GM15510 (cell line): ENCODE measurements around the gene ABR.

ENCODE experiments used
- POLR2A ChIP-seq: IDR thresholded peaks from 3 replicates; pipeline ENCODE4 v1.6.1; 2011; ENCODE audit warnings: borderline replicate concordance; ENCODE audit not compliant: insufficient read length; ENCODE audit errors: extremely low read depth

ABR gene

DNA sequence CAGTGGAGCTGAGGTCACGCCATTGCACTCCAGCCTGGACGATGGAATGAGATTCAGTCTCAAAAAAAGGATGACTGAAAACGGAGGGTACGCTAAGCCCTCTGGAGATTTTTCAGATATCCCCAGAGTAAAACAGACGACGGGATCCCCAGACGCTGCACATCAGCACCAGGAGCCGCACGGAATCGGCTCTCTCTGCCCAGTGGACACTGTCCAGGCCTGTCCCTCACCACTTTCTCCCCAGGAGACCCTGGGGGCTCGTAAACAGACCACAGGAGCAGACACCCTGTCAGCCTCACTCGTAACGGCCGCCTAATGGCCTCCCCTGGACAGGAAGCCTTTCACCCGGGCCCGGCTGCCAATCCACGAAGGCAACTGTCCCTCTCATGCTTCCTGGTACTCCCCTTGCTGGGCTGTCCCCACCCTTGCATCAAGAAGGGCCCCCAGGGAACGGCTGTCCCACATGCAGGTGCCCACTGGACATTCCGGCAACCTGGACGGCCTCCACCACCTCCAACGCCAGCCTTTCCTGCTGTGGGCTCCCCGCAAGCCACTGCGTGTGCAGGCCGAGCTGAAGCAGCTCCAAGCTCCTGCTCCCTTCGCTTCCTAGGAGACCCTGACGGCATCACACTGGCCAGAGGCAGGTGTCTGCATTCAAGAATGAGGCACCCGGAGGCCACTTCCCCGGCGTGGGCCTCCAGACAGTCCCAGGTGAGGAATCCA lies 108.5 kb downstream of the ABR start:
- no peak for TF ChIP-seq POLR2A

- TF ChIP-seq POLR2A, result no peak
Measured at GRCh38 chr17:1070411-1070810, 109.4 kb downstream of the ABR start.

DNA sequence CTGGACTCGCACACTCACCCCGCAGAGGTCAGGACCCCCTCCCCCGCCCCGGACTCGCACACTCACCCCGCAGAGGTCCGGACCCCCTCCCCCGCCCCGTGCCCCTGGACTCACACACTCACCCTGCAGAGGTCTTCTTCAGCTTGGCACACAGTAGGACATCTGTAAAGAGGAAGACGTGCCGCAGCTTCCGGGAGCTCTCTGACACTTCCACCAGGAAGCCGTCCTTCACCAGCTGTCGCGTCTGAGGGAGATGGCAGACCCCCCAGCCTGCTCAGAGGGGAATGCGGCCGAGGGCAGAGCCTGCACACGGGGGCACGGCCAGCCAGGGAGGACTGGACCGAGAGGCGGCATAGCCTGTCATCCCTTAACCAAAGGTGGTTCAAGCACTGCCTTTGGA lies 109.9 kb downstream of the ABR start:
- no peak for TF ChIP-seq POLR2A

- TF ChIP-seq POLR2A, result no peak
Measured at GRCh38 chr17:1068356-1068755, 111.4 kb downstream of the ABR start.

GRCh38 chr17:1067282-1067956 lies 112.4 kb downstream of the ABR start:
- TF ChIP-seq POLR2A, result no peak

- no peak for TF ChIP-seq POLR2A
Measured at GRCh38 chr17:1060991-1061390, 118.8 kb downstream of the ABR start.

- TF ChIP-seq POLR2A, result no peak
Measured at GRCh38 chr17:1059131-1059795, 120.5 kb downstream of the ABR start.

DNA sequence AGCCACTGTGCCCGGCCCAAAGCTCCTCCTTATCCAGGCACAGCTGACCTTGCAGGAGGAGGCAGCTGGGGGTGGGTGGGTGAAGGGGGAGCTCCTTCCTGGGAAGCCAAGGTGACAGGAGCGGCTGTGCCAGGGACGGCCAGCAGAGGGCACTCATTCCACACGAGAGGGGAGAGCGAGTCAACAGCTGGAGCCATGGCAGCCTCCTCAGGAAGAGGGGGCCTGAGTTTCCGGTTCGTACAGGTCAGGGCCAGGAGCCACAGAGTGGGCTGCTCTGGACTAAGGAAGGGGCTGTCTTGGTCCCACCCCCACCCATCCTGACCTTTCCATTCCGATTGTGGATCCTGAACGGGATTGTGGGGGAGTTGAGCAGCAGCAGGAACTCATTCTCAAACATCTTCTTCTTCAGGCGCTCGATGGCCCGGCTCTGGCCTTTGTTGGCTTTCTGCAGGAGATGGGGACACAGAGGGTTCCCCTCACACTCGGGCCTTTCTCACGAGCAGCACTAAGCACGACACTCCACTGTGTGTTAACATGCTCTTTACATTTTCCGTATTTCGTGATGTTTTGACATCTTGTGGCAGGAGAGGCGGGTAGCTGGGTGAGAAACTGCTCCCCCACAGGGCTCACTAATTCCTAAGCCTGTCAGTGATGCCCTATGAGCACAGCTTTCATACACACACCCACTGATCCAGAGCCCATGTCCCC lies 121.2 kb downstream of the ABR start:
- TF ChIP-seq POLR2A, result no peak

- no peak for TF ChIP-seq POLR2A
Measured at GRCh38 chr17:1056761-1057160, 123.0 kb downstream of the ABR start.

DNA sequence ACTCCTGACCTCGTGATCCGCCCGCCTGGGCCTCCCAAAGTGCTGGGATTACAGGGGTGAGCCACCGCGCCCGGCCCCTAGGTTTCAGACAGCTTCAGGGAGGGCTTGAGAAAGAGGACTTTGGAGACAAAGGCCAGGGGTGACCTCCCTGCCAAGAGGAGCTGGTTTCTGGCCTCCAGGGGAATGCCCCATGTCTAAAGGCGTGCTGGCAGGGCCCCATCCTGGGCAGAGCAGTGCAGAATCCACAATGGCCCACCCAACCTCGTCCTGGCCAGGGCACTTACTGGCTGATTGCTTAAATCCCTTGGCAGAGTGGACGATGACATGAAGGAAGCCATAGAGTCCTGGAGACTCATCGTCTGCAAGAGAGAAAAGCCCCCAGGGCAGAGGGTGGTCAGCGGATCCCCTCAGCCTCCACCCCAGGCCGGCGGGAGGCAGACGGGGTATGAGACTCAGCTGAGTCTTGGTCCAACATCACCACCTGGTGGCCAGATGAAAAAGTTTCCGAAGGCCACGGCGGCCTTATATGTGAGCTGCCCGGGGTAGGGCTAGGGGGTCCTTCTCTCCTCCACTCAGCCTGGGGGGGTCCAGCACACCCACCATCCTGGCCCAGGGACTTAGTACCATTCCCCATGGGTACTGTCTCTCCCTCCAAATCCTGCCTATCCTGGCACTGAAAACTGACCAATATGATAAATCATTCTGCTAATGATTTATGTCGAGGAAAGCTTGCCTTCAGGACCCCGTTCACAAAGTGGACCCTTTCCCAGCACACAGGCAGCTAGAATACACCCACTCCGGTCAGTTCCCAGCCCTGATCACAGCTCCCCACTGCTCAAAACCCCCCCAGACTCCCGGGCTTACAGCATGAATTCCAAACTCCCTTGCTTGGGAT lies 123.8 kb downstream of the ABR start:
- TF ChIP-seq POLR2A, result no peak

DNA sequence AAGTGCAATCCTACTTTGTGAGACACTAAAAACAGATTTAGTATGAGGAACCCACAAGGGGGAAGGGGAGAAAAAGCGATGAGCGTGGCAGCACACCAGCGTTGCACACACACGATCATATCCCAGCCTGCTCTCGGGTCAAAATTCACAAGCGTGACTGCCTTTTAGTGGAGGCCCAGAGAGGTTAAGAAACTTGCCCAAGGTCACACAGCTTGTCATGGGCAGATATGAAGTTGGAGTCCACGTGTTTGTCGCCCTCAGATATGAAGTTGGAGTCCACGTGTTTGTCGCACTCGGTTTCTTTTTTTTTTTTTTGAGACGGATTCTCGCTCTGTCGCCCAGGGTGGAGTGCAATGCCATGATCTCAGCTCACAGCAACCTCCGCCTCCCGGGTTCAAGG lies 124.5 kb downstream of the ABR start:
- no peak for TF ChIP-seq POLR2A

- no peak for TF ChIP-seq POLR2A
Measured at GRCh38 chr17:1054656-1055055, 125.1 kb downstream of the ABR start.

- no peak for TF ChIP-seq POLR2A
Measured at GRCh38 chr17:1053661-1054360, 126.0 kb downstream of the ABR start.
